Epithelial cell of prostate (primary cell): ENCODE data around the gene AIPL1.

ENCODE experiments used
- DNase-seq: peaks from one replicate; pipeline ENCODE4 v3.0.0-alpha.2; 2011; ENCODE audit warnings: low read depth, low spot score
- H3K27ac ChIP-seq: fragments of 450-650 bp; 2 replicates; pipeline ENCODE4 v1.5.1; 2017; ENCODE audit warnings: mild to moderate bottlenecking

AIPL1 gene

DNA sequence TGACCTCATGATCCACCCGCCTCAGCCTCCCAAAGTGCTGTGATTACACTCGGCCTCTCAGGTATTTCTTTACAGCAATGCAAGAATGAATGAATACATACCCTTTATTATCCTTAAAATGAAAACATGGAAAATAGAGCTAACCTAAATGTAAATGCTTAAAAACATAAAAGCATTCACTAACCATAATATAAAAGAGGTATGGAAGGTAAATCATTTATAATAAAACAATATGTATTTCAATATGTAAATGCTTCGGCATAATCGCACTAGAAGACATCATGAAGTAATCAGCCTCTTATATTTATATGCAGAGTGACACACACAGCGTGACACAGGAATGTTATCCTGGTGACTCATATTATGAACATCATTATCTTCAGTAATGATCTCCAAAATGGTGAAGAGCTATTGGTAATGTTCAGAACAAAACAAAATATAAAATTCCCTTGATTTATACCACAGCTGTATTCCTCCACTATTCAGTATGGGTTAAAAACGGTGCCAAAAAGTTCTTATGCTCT is 53.9 kb downstream of the AIPL1 start:
- H3K27ac ChIP-seq: no peak overlapping the region
- no peak for DNase-seq

DNA sequence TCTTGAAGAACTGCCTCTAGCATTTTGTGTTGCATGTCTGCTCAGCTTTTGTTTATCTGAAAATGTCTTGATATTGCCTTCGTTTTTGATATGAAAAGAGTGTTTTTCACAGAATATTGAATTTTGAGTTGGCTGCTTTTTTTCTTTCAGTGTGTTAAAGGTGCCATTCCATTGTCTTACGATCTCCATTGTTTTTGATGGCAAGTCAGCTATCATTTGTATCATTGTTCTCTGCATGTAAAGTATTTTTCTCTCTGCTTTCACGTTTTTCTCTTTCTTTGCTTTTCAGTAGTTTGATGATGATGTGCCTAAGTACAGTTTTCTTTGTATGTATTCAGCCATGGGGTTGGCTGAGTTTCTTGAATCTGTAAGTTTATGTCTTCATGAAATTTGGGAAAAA is 57.0 kb downstream of the AIPL1 start:
- no peak for DNase-seq
- no peak overlapping the region for H3K27ac ChIP-seq

DNA sequence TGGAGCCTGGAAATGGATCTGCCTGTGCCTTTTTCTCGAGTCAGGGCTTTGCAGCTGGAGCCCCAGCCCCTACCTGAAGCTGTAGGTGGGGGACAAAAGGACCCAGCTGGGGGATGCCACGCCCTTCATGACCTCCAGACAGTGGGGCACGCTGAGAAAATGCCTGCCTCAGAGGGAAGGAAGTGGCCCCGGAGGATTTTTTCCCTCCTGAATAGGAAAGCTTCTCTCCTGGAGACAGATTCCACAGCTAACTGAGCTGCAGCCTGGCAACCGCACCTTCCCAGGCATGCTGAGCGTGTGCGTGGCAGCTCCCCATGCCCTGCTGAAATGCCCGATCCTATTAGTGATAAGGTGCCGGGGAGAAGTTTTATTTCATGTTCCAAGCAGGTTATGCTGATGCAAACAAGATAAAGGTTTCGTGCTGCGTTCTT is 58.0 kb downstream of the AIPL1 start:
- no peak for DNase-seq

DNA sequence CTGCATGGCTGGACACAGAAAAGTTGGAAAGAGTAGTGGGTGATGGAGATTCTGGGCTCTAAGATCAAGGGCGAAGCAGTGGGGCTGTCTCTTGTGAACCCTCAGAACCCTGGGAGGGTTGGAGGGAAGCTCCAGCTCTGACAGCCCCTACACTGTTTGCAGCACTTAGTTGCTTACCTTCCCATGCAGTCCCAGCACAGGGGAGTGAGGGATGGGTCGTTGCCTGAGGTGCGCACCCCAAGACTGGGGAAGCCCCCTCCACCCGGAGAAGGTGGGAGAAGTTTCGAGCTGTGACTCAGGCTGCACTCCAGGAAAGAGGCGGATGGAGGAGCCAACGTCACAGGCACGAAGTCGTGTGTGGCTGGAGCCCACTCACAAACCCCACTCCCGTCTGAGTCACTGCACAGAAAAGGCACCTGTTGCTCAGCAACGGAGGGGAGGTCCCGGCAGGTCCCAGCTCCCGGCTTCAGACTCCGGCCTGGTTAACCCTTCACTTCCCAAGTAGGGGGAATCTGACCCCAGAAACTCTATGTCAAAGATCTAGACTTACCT is 60.1 kb downstream of the AIPL1 start:
- H3K27ac ChIP-seq: peak overlapping the region; percentile 47
- peak; percentile 55 for DNase-seq

More for the DNA sequence above, 58.0 kb downstream of the AIPL1 start:
- no peak overlapping the region for H3K27ac ChIP-seq

DNA sequence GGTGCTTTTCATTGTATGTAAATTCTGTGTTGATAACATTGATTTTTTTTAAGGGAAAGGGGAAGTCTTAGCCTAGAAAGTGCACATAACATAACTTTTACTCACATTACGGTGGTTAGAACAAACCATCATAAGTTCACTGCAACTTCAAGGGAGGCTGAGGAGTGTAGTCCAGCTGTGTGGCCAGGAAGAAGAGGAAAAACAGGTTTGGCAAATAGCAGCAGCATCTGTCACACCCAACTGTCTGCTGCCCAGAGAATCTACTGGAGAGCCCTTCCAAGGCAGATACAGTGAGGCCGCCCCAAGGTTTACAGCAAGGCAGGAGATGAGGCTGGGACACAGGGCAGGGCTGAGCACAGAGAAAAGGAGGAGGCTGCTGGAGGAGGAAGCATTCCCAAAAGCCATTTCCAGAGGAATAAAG is 60.6 kb downstream of the AIPL1 start:
- peak overlapping the region; percentile 47 for H3K27ac ChIP-seq
- DNase-seq: peak; percentile 75
